T-helper 2 cell treated with Interferon-gamma antibody and Interleukin-4, amounts not matched to agents 5 μg/mL and 100 μg/mL, for 36 hours (primary cell): ENCODE measurements around the gene OR13J1.
"Not testable (repeated sequence)": the region's sequence is repeated elsewhere in the genome, so short reads cannot be mapped to it uniquely, and the experiment has no call there.

ENCODE experiments used
- DNase-seq: peaks from one replicate; pipeline ENCODE4 v3.0.0; 2021; ENCODE audit warnings: low spot score
- H3K27ac Mint-ChIP-seq: one replicate; pipeline ENCODE4 v1.8.0; 2021; ENCODE audit warnings: mild to moderate bottlenecking, mixed read lengths
- H3K27me3 Mint-ChIP-seq: one replicate; pipeline ENCODE4 v1.8.0; 2021; ENCODE audit warnings: low read depth, mixed read lengths
- H3K36me3 Mint-ChIP-seq: one replicate; pipeline ENCODE4 v1.8.0; 2021; ENCODE audit warnings: low read depth, mixed read lengths
- H3K4me1 Mint-ChIP-seq: one replicate; pipeline ENCODE4 v1.8.0; 2021; ENCODE audit warnings: low read depth, mixed read lengths
- H3K4me3 Mint-ChIP-seq: one replicate; pipeline ENCODE4 v1.8.0; 2022; ENCODE audit warnings: mild to moderate bottlenecking, moderate library complexity, mixed read lengths
- H3K9me3 Mint-ChIP-seq: one replicate; pipeline ENCODE4 v1.8.0; 2021; ENCODE audit warnings: mixed read lengths

OR13J1 gene

GRCh38 chr9:35891646-35892045 lies 21.4 kb upstream of the OR13J1 start:
- H3K36me3 Mint-ChIP-seq, result no peaks in the 10 kb centered on the region
- H3K9me3 Mint-ChIP-seq, result no peaks in the 10 kb centered on the region
- no peaks in the 10 kb centered on the region for H3K4me1 Mint-ChIP-seq
- H3K4me3 Mint-ChIP-seq, result no peak overlapping the region
- no peak for DNase-seq
- no peak overlapping the region for H3K27ac Mint-ChIP-seq
- H3K27me3 Mint-ChIP-seq, result peaks cover 39% of the 10 kb centered on the region

- H3K36me3 Mint-ChIP-seq, H3K27ac Mint-ChIP-seq, H3K4me1 Mint-ChIP-seq, H3K9me3 Mint-ChIP-seq, DNase-seq, H3K4me3 Mint-ChIP-seq: not testable (repeated sequence)
- peaks cover 39% of the 10 kb centered on the region for H3K27me3 Mint-ChIP-seq
Observed at GRCh38 chr9:35884908-35885307, 14.7 kb upstream of the OR13J1 start.

- peaks cover 43% of the 10 kb centered on the region for H3K27me3 Mint-ChIP-seq
- no peak for DNase-seq
- no peaks in the 10 kb centered on the region for H3K36me3 Mint-ChIP-seq
- no peak overlapping the region for H3K27ac Mint-ChIP-seq
- no peak overlapping the region for H3K4me3 Mint-ChIP-seq
- H3K4me1 Mint-ChIP-seq, result no peaks in the 10 kb centered on the region
- H3K9me3 Mint-ChIP-seq, result no peaks in the 10 kb centered on the region
Observed at GRCh38 chr9:35882996-35883395, 12.8 kb upstream of the OR13J1 start.

- no peak overlapping the region for H3K27ac Mint-ChIP-seq
- H3K4me3 Mint-ChIP-seq, result no peak overlapping the region
Observed at GRCh38 chr9:35882263-35882848, 12.2 kb upstream of the OR13J1 start.

GRCh38 chr9:35872505-35872904 lies 2.3 kb upstream of the OR13J1 start:
- Mint-ChIP-seq H3K36me3 (no peaks in the 10 kb centered on the region), H3K9me3 (peaks cover 10% of the 10 kb centered on the region), H3K27ac (no peak overlapping the region), H3K4me3 (no peak overlapping the region), H3K27me3 (peaks cover 21% of the 10 kb centered on the region), H3K4me1 (no peaks in the 10 kb centered on the region)
- DNase-seq, result no peak

More at GRCh38 chr9:35882263-35882848, 12.2 kb upstream of the OR13J1 start:
- Mint-ChIP-seq H3K9me3 (peaks cover 6% of the 10 kb centered on the region), H3K27me3 (peaks cover 50% of the 10 kb centered on the region), H3K36me3 (no peaks in the 10 kb centered on the region), H3K4me1 (no peaks in the 10 kb centered on the region)
- DNase-seq, result peak; percentile 52

- Mint-ChIP-seq H3K27ac (no peak overlapping the region), H3K9me3 (peaks cover 1% of the 10 kb centered on the region), H3K4me3 (no peak overlapping the region), H3K4me1 (no peaks in the 10 kb centered on the region), H3K36me3 (no peaks in the 10 kb centered on the region), H3K27me3 (peaks cover 13% of the 10 kb centered on the region)
- DNase-seq, result no peak
Observed at GRCh38 chr9:35871545-35871944, 1.3 kb upstream of the OR13J1 start.

GRCh38 chr9:35869621-35870216 lies 482 bp downstream of the OR13J1 start:
- Mint-ChIP-seq H3K4me1 (no peaks in the 10 kb centered on the region), H3K36me3 (no peaks in the 10 kb centered on the region), H3K9me3 (no peaks in the 10 kb centered on the region), H3K4me3 (no peak overlapping the region), H3K27ac (no peak overlapping the region), H3K27me3 (peaks cover 1% of the 10 kb centered on the region)
- DNase-seq, result no peak

- Mint-ChIP-seq H3K4me3 (no peak overlapping the region), H3K9me3 (no peaks in the 10 kb centered on the region), H3K4me1 (no peaks in the 10 kb centered on the region), H3K27me3 (no peaks in the 10 kb centered on the region), H3K36me3 (no peaks in the 10 kb centered on the region), H3K27ac (no peak overlapping the region)
- DNase-seq, result no peak
Observed at GRCh38 chr9:35868933-35869332, 1.3 kb downstream of the OR13J1 start.

- H3K36me3 Mint-ChIP-seq, result no peaks in the 10 kb centered on the region
- H3K4me3 Mint-ChIP-seq, result no peak overlapping the region
- no peaks in the 10 kb centered on the region for H3K9me3 Mint-ChIP-seq
- H3K27ac Mint-ChIP-seq, result no peak overlapping the region
- no peak for DNase-seq
- H3K27me3 Mint-ChIP-seq, result peaks cover 2% of the 10 kb centered on the region
- H3K4me1 Mint-ChIP-seq, result no peaks in the 10 kb centered on the region
Observed at GRCh38 chr9:35867538-35867937, 2.7 kb downstream of the OR13J1 start.

- Mint-ChIP-seq H3K27me3 (peaks cover 10% of the 10 kb centered on the region), H3K9me3 (no peaks in the 10 kb centered on the region)
Observed at GRCh38 chr9:35864695-35865255, 5.4 kb downstream of the OR13J1 start.

GRCh38 chr9:35863583-35863982 lies 6.6 kb downstream of the OR13J1 start:
- peaks cover 2% of the 10 kb centered on the region for H3K4me1 Mint-ChIP-seq
- peaks cover 10% of the 10 kb centered on the region for H3K27me3 Mint-ChIP-seq
- H3K4me3 Mint-ChIP-seq, result no peak overlapping the region
- no peak overlapping the region for H3K27ac Mint-ChIP-seq
- DNase-seq, result no peak
- H3K9me3 Mint-ChIP-seq, result no peaks in the 10 kb centered on the region
- H3K36me3 Mint-ChIP-seq, result no peaks in the 10 kb centered on the region

More at GRCh38 chr9:35864695-35865255, 5.4 kb downstream of the OR13J1 start:
- H3K27ac Mint-ChIP-seq, result no peak overlapping the region
- H3K36me3 Mint-ChIP-seq, result no peaks in the 10 kb centered on the region
- H3K4me3 Mint-ChIP-seq, result no peak overlapping the region
- no peaks in the 10 kb centered on the region for H3K4me1 Mint-ChIP-seq
- DNase-seq, result no peak

- DNase-seq, result no peak
- Mint-ChIP-seq H3K4me3 (no peak overlapping the region), H3K9me3 (no peaks in the 10 kb centered on the region), H3K4me1 (peaks cover 3% of the 10 kb centered on the region), H3K36me3 (no peaks in the 10 kb centered on the region), H3K27ac (no peak overlapping the region), H3K27me3 (peaks cover 12% of the 10 kb centered on the region)
Observed at GRCh38 chr9:35862328-35862727, 7.9 kb downstream of the OR13J1 start.

- H3K4me1 Mint-ChIP-seq, result peaks cover 3% of the 10 kb centered on the region
Observed at GRCh38 chr9:35861161-35861897, 8.9 kb downstream of the OR13J1 start.

GRCh38 chr9:35859990-35860339 lies 10.2 kb downstream of the OR13J1 start:
- H3K4me3 Mint-ChIP-seq, result no peak overlapping the region

More at GRCh38 chr9:35861161-35861897, 8.9 kb downstream of the OR13J1 start:
- Mint-ChIP-seq H3K27me3 (peaks cover 13% of the 10 kb centered on the region), H3K9me3 (no peaks in the 10 kb centered on the region), H3K27ac (no peak overlapping the region), H3K4me3 (no peak overlapping the region), H3K36me3 (no peaks in the 10 kb centered on the region)
- DNase-seq, result peak; percentile 2

More at GRCh38 chr9:35859990-35860339, 10.2 kb downstream of the OR13J1 start:
- Mint-ChIP-seq H3K27me3 (peaks cover 13% of the 10 kb centered on the region), H3K36me3 (no peaks in the 10 kb centered on the region), H3K27ac (no peak overlapping the region), H3K4me1 (peaks cover 3% of the 10 kb centered on the region), H3K9me3 (no peaks in the 10 kb centered on the region)
- DNase-seq, result peak; percentile 2
